NCI-H2196 (cell line): ENCODE measurements around the gene SARNP.

Experiments
- DNase-seq: peaks from one replicate; lab custom pipeline; 2025; ENCODE audit not compliant: unreplicated experiment; lab: John Stamatoyannopoulos, UW

The SARNP gene

DNA sequence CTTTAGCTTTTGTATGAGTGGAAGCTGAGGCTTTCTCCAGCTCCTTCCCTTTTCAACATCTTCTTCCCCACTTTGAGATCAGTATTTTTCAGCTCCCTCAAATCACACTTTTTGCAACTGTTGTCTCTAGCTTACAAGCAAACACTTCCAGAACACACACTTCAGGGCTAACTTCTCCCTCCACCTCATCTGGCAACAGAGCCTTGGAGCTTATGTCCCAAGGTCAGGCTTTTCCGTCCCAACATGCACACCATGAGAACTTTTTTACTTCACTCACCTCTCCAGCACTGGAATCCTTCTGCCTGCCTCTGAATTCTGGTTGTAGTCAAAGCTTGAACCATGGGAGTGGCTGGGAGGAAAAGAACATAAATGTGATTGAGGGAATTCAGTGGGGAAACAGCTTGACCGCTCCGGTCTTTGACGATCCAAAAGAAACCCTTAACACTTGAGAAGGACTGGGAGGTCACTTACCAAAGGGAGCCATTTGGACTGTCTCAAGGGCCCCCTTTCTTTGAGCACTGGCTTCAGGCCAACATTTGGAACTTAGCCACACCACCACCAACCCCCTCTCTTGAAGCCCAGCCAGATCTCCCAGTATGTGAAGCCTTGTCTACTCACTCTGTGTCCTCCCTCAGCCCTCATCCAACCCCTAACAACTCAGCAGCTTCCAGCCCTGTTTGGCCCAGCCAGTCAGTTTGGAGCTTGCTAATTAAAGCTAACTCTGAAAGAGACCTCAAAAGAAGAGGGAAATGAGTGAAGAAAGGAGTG is 105.6 kb downstream of the SARNP start:
- no peak for DNase-seq

DNA sequence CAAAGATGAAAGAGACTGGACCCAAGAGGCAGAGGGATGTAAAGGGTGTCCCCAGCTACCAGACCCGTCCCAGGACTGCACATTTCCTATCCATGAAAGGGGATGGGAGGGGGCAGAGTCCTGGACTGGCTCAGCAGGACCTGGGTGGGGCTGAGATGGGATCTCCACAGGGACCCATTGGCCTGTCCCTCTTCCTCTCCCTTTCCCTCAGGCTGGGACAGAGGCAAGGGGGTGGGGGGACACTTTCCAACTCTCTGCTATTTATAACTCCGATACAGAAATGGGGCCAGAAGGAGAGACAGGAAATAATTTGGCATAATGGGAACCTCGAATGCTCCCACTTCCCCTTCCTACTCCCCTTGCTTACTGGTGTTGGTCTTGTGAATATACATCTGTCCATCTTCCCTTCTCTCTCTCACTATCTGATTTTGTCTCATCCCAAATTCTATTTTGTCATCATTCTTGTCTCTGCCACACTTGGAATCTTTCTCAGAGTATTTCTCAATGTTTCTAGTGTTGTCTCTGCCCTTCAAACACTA is 108.8 kb downstream of the SARNP start:
- DNase-seq: no peak

DNA sequence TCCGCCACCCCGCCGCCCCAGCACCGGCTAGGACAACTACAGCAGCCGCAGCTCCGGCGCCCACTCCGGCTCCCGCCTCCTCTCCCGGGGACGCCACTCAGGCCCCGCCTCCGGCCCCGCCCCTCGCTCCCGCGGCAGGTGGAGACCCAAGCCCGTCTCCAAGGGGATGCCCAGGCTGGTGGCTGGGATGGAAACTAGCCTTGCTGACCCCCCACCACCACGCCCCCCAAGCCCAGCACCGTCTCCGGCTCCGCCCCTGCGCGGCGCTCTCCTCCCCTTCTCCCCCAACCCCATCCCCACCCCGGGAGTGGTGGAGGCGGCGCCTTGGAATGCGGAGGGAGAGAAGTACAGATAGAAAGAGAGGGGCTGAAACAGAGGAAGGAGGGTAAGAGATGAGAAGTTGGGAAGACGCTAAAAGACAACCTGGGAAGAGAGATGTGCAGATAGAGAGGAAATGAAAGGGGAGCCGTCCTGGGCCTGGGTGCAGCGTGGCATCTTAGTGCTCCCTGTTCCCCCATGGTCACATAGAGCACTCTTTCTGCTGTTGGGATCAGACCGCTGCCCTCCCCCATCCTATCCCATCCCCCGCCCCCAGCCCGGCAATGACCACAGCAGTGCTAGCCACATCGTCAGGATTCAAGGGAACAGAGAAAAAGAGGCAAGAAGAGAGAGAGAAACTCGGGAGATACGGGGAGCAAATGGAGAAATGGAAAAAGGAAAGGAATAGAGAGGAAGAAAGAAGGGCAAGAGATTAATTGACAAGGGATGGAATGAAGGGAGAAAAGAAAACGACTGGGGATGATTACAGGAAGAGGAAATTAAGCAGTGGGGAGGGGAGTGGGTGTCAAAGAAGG is 109.5 kb downstream of the SARNP start, which contains the start of gene ITGA7:
TSS of gene ITGA7 (minus strand) at position 64 of the 854 bp plus-strand sequence. CDS start 222 bp downstream, outside the sequence.
- DNase-seq: peak; percentile 58
